ENCODE measurements around the gene AP2M1.

AP2M1 gene

GRCh38 chr3:184177767-184178306 lies 3.2 kb downstream of the AP2M1 start:
- in situ Hi-C loops (cut with MboI; ENCODE audit: low sequenced_read_pairs), result no loop called here

GRCh38 chr3:184178521-184179138 lies 4.0 kb downstream of the AP2M1 start:
- in situ Hi-C loops (cut with MboI; ENCODE audit: low sequenced_read_pairs), result no loop called here

DNA sequence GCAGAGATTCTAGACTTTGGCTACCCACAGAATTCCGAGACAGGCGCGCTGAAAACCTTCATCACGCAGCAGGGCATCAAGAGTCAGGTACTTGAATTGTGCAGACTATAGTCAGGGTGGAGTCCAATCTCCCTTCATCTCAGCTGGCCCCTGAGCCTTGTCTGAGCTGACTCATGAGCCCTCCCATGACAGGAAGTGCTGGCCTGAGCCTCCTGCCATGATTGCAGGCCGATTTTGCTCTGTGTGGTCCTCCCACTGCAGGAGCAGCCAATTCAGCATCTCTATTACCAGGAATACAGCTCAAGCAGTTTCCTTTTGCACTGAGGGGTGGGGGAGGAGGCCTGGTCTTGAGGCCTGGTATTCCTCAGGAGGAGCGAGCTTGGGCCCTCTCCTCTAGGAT lies 5.5 kb downstream of the AP2M1 start:
- in situ Hi-C loops (cut with MboI; ENCODE audit: low sequenced_read_pairs), result no loop called here

- in situ Hi-C loops (cut with MboI; ENCODE audit: low sequenced_read_pairs), result no loop called here
Observed at GRCh38 chr3:184181596-184181995, 6.9 kb downstream of the AP2M1 start.

DNA sequence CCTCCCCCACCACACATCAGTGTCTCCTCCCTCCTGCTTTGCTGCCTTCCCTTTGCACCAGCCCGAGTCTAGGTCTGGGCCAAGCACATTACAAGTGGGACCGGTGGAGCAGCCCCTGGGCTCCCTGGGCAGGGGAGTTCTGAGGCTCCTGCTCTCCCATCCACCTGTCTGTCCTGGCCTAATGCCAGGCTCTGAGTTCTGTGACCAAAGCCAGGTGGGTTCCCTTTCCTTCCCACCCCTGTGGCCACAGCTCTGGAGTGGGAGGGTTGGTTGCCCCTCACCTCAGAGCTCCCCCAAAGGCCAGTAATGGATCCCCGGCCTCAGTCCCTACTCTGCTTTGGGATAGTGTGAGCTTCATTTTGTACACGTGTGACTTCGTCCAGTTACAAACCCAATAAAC lies 9.0 kb downstream of the AP2M1 start:
- in situ Hi-C loops (cut with MboI; ENCODE audit: low sequenced_read_pairs), result no loop called here

DNA sequence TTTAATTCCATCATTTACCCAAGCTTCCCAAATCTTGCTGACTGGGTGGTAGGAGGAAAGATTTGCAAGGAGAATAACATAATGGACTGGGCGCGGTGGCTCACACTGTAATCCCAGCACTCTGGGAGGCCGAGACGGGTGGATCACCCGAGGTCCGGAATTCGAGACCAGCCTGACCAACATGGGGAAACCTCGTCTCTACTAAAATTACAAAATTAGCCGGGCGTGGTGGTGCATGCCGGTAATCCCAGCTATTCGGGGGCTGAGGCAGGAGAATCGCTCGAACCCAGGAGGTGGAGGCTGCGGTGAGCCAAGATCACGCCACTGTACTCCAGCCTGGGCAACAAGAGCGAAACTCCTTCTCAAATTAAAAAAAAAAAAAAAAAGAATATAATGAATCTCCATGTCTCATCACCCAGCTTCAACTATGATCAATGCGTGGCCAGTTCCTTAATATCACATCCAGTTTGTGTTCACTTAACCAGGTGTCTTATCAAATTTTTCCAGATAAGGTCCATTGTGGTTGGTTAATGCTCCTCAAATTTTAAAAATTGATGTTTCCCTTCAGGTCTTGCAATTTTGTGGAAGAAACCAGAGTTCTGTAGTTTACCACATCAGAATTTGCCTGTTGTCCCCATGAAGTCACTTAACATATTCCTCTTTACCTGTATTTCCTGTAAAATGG lies 10.0 kb downstream of the AP2M1 start:
- in situ Hi-C loops (cut with MboI; ENCODE audit: low sequenced_read_pairs), result no loop called here

DNA sequence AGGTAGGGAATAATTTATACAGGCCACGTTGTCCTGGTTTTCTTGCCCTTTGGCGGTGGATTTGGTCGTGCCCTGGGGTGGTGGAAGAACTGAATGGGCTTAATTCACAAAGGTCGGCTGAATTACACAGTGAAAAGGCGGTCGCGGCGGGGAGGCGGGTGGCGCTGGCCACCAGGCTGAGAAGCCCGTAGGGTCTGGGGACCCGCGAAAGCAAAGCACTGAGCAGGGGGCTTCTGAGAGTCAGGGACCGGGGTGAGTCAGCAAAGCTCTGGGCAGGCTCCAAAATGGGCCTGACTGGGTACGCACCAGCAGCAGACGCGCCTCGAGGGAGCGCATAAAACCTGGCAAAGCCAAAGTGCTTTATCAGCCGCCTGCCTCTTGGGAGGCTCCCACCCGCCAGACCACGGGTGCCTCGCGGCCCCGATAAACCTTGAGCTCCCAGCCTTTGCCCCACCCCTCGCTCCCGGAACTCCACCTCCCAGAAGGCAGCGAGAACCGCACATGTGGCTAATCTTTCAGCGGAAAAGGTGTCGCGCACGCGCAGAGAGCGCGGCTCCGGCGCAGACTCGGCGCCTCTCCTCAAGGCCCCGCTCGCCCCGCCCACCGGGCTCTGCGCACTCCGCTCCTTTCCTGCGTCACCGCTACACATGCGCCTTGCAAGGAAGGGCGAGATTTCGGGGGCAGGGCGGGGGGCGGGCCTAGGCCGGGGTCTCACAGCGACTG lies 11.0 kb downstream of the AP2M1 start:
- in situ Hi-C loops (cut with MboI; ENCODE audit: low sequenced_read_pairs), result no loop called here

GRCh38 chr3:184186184-184186901 lies 11.7 kb downstream of the AP2M1 start, which contains the start of gene ABCF3:
ABCF3 (plus strand) TSS chr3:184186199; CDS start chr3:184186208, 9 bp downstream.
- in situ Hi-C loops (cut with MboI; ENCODE audit: low sequenced_read_pairs), result no loop called here

DNA sequence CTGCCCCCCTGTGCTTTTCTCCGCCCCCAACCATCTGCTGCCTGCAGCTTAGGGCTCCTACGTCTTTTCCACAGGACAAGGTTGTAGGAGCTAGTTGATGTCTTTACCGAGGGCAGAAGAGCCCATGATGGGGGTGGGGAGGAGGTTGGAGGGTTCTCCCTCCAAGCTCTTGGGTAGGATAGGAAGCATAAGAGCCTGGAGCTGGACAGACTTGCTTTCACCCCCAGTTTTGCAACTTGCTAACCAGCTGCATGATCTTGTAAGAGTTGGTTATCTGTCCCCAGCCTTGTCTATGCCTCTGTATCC lies 12.2 kb downstream of the AP2M1 start:
- in situ Hi-C loops (cut with MboI; ENCODE audit: low sequenced_read_pairs), result no loop called here

GRCh38 chr3:184188080-184188479 lies 13.4 kb downstream of the AP2M1 start:
- in situ Hi-C loops (cut with MboI; ENCODE audit: low sequenced_read_pairs), result no loop called here

- in situ Hi-C loops (cut with MboI; ENCODE audit: low sequenced_read_pairs), result no loop called here
Observed at GRCh38 chr3:184189421-184189820, 14.8 kb downstream of the AP2M1 start.

- in situ Hi-C loops (cut with MboI; ENCODE audit: low sequenced_read_pairs), result no loop called here
Observed at GRCh38 chr3:184192889-184193288, 18.2 kb downstream of the AP2M1 start.

GRCh38 chr3:184193991-184194539 lies 19.4 kb downstream of the AP2M1 start:
- in situ Hi-C loops (cut with MboI; ENCODE audit: low sequenced_read_pairs), result no loop called here

- in situ Hi-C loops (cut with MboI; ENCODE audit: low sequenced_read_pairs), result no loop called here
Observed at GRCh38 chr3:184196536-184196935, 21.9 kb downstream of the AP2M1 start.

DNA sequence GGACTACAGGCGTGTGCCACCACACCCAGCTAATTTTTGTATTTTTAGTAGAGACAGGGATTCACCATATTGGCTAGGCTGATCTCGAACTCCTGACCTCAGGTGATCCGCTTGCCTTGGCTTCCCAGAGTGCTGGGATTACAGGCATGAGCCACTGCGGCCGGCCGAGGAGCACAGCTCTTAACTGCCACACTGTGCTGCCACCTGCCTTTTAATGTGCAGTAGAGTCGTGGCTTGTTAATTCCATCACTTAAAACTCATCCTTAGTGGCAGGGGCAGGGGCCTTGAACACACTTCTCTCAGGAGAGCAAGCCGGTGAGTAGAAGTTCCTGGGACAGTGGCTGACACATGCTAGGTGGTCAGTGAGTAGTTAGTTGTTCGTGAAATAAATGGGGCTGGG lies 23.9 kb downstream of the AP2M1 start:
- in situ Hi-C loops (cut with MboI; ENCODE audit: low sequenced_read_pairs), result no loop called here

GRCh38 chr3:184200825-184201224 lies 26.2 kb downstream of the AP2M1 start:
- in situ Hi-C loops (cut with MboI; ENCODE audit: low sequenced_read_pairs), result no loop called here

DNA sequence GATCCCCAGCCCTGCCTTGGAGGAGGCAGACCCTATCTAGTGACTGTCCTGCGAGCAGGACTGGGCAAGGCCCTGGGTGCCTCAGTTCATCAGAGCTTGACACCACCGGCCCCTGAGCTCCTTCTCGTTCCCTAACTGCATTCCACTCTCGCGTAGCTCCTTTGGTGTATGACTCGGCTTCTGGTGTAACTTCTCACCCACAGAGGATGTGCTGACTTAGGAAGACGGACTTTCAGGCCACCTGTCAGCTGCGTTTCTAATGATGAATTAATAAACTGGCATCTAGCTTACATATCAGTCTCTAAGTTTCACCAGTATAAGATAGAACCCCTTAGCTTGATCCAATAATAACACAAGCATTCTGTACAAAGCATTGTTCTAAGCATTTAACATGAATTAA lies 28.9 kb downstream of the AP2M1 start:
- in situ Hi-C loops (cut with MboI; ENCODE audit: low sequenced_read_pairs), result no loop called here

GRCh38 chr3:184209146-184209923 lies 34.7 kb downstream of the AP2M1 start:
- in situ Hi-C loops (cut with MboI; ENCODE audit: low sequenced_read_pairs), result no loop called here

- in situ Hi-C loops (cut with MboI; ENCODE audit: low sequenced_read_pairs), result no loop called here
Observed at GRCh38 chr3:184211297-184211696, 36.6 kb downstream of the AP2M1 start.

DNA sequence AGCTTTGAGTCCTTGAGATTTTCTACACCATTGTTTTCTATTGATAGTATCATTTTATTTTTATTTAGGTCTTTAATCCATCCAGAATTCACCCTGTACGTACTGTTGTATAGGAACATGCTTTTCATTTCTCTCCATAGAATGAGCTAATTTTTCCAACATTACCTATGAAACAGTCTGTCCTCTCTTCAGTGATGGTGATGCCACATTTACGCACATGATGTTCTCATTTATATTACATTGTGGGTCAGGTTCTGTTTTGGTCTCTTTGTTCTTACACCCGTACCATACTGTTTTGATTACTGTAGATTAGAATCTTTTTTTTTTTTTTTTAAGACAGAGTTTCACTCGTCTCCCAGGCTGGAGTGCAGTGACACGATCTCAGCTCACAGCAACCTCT lies 37.1 kb downstream of the AP2M1 start:
- in situ Hi-C loops (cut with MboI; ENCODE audit: low sequenced_read_pairs), result no loop called here
